HG03280 (cell line): ENCODE measurements around the gene B4GALNT1.
A peak's percentile ranks its signal among the peaks of the same experiment; 100 is the strongest.

Source experiments
- ATAC-seq: cut with Tn5 transposase; IDR thresholded peaks from one replicate; pipeline ENCODE4 v1.9.1; 2021; ENCODE audit warnings: mild to moderate bottlenecking, moderate library complexity; ENCODE audit not compliant: unreplicated experiment

B4GALNT1 gene

DNA sequence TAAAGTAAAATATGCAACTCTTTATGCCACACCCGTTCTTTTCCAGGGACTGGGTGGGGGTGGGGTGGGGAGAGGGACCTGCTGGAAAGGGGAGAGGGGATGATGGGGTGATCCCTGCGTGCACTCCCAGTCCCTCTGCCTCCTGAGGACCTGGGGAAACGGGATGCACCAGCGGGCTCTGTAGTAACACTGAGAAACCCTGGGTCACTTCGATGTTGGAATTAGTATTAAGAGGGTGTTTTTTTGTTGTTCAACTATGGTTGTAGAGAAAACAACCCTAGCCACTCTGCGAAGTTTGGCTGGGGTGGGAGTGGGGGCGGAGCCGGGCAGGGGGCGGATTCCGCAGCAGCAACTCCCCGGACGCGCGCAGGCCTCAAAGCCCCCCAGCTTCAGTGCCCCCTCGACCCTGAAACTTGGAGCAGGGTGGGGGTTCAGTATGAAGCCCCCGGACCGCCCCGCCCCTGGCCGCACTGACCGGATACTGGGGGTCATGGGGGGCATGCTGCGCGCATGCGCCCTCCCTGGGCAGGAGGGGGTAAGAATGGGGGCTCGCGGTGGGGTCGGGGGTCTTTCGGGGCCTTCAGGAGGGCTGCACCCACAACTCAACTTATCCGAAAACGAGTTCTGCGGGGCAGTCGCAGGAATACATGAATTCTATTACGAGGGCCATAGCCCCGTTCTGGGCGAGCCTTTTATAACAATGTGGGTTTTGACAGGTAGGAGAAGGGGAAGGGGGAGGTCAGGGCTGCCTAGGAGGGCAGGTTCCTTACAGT, 23.0 kb downstream of the B4GALNT1 start:
- ATAC-seq = no peak

DNA sequence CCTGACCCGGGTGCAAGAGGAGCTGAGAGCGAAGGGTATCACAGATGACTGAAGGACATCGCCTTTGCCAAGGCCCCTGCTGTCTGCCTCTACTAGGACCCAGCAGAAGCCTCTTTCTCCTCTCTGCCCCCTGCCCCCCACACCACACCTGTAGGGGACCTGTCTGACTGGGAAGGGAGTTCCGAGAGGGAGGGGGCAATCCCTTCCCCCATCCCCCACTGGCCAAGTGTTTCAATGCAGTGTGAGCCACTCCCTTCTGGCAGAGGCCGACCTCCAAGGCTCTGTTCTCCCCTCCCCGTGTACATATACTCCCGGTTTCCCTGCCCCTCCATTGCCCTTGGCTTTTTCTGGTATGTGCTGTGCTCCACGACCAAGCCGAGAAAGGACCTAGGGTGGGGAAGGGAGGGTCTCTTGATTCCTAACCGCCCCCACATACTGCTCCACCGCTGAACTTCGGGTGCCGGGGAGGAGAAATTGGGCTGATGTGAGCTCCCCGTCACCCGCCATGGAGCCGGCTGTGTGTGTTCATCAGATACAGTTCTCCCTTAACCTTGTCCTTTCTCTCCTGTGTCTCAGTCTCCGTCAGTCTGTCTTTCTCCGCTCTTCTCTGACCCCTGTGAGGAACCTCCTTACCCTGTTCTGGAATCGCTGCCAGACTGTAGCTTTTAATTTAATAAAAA, 23.8 kb downstream of the B4GALNT1 start:
- ATAC-seq = no peak

DNA sequence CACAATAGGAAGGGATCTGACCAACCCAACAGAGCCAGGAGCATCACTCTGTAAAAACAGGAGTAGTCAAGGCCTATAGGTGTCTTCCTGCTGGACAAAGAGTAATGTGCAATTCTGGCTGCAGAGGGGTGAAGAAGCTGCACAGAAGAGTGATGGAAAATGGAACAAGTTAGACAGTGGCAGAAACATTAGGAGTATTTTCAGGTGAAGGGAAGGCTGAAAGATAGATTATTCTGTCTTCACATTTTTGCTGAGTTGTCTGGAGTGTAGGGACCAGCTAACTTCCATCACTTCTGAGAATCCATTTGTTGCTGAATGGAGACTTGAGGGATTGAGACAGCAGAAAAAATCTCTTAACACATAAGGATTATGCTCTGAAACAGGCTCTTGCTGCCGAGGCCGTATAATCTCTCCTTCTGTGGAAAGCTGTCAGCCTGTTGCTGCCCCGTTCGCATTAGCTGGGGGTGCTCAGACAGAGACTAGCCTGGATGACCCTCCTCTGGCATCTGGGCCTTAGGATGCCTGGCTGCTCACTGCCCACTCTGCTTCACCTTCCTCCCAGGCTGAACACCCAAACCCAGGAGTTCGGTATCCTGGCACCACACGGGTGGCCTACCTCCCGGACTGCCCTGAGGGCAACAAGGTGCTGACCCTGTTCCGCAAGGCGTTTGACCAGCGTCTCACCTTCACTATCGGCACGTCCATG, 24.9 kb downstream of the B4GALNT1 start:
- ATAC-seq = no peak

DNA sequence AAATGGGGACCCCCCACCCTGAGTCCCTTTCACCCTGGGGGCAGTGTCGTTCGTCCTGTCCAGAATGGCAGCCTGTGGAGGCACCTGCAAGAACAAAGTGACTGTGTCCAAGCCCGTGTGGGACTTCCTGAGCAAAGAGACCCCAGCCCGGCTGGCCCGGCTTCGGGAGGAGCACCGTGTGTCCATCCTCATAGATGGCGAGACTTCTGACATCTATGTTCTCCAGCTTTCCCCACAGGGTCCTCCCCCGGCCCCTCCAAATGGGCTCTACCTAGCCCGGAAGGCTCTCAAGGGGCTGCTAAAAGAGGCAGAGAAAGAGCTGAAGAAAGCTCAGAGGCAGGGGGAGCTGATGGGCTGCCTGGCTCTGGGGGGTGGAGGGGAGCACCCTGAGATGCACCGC, 26.2 kb downstream of the B4GALNT1 start:
- no peak for ATAC-seq

DNA sequence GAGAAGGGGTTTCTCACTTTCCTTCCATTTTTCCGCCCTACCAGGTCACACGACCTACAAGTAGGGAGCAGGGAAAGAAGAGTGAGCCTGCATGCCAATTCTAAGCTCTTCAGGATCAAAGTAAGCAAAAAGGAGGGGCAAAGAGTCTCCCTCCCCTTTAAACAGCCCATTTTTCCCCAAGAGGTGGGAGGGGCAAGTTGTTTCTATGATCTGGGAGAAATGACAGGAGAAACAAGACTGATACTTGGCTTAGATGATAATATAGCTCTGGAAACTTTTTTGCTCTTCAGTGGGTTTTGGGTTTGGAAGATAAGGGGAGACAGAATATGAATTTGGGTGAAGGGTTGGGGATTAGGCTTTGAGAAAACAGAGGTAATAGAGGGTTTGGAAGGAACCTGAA, 26.6 kb downstream of the B4GALNT1 start:
- no peak for ATAC-seq

DNA sequence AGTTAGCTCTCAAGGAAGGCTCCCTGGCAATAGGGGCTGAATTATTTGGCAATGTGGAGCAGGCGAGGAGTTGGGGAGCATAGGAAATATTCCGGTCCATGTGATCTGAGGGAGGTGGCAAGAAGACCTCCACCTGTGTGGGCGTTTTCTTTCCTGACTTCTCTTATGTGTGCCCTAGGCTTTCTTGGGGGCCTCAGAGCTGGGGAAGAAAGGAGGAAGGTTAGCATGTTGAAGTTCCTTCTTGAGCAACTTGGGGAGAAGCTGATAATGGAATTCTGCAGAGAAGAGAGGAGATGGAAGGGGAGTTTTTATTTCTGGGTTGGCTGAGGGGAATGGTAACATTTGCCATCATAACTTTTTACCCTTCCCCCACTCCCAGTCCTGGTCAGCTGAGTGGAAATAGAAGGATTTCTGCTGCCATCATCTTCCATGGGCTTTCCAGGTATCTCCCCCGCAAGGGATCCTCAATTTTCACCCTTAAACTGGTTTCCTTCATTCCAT, 27.1 kb downstream of the B4GALNT1 start:
- no peak for ATAC-seq

DNA sequence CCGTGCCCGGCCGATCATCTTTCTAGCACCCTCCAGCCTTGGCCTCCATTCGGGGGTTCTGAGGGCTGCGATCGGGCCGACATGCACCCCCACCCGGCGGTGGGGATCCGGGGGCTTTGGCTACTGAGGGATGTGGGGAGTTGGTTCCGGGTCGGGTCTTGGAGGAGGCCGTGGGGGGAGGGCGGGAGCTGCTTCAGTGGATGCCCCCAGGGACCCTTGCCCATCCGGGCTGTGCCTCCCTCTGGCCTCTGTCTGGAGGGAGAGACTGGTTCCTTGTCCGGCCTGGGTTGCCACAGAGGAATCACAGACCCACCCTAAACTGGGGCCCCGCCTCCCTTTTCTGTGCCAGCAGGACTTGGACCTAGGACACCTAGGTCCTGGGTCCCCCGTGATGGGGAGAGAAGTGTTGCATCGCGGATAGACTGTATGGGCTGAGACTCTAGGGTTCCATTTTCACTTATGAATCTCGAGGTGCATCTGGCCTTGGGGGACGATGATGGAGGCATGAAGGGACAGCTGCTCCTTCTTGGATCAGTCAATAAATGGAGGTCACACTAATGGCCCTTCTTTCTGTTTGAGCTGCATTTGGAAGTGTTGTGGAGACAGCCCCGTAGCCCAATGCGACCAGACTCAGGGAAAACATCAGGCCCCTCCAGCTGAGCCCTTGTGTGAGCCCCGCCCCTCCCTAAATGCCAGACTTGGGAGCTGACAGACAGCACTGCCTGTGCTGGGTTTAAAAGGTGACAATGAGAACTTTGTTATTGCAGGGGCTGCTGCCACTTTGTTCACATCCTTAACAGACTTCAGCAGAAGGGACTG, 27.8 kb downstream of the B4GALNT1 start:
- peak; percentile 26 for ATAC-seq

DNA sequence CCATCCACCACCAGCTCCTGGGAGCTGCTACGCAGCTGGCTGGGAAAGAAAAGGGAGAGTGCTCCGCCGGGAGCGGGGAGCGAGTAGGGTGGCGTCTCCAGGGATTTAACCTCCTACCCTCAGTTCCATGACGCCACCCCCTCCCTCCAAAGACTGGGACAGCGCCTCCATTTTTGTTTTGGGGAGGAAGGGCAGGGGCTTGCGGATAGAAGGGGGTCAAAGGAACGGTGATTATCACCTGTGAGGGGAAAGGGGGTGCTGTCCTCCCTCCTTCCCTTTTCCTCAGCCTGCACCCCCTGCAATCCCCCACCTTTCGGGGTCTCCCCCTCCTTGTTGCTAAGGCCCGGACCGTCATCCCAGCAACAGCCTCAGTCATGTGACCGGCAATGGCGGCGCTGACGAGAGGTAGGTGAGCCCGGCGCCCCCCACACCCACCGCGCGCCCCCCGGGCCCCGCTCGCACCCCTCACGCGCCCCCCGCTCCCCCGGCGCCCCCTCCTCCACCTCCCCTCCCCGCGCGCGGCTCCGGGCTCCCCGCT, 28.5 kb downstream of the B4GALNT1 start, which contains the start of gene DTX3:
TSS of gene DTX3 (plus strand) at position 371 of the 538 bp plus-strand sequence. CDS start 1,694 bp downstream, outside the sequence.
- ATAC-seq = peak; percentile 64

DNA sequence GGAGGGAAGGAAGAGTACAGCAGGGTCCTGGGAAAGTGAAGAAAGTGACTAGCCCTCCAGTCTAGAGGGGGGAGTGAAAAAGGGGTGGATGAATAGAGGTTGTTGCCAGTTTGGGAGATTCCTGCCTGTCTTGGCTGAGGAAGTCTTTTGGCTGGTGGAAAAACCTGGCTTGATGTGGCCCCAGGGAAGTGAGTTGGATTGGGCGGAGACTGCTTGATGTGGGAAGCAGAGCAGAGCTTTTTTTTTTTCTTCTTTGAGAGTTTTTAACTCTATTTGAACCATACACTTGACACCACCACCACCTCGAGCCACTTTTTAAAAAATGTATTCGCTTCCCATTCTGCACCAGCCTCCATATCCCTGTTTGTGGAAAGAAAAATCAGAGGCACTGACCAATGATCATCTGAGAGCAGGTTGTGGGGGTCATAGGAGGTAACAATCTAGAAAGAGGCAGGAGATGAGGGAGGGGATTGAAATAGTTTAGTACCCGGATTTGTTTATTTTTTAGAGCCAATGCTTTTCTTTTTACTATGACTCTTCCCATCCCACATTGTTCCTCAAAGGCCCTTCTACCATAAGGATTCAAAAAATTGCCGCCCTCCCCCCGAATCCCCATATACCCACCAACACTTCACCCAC, 29.1 kb downstream of the B4GALNT1 start:
- no peak for ATAC-seq

DNA sequence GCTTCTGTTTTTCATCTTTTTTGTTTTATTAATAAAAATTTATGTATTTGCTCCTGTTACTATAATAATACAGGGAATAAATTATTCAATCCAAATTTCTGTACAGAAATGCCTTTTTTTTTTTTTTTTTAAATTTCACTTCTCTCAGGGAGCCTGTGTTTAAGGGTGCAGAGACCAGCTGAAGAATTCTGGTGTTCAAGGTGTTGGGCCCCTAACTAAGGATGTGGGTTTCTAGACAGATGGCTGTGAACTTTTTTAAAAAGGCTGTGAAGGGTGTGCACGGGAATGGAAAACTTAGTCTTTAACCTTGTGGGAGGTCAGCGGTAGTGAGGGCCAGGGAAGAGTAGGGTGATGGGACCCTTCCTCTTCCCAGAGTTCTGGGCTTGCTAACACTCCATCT, 29.7 kb downstream of the B4GALNT1 start:
- no peak for ATAC-seq

DNA sequence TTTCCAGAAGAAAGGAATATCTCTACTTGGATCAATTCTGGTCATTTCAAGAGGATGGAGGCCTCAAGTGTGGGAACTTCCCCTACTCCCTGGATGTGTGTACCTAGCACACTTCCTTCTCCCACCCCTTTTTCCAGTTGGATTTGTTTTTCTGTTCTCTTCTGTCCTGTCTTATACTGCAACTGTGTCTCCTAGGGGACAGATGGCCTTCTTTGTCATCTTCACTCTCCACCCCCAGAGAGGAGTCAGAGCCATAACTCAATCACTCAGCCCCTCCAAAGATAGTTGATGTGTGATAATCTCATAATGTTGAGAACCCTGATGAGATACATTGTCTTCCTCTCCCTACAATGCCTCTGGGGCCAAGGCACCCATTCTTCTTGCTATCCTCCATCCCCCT, 30.5 kb downstream of the B4GALNT1 start:
- no peak for ATAC-seq

DNA sequence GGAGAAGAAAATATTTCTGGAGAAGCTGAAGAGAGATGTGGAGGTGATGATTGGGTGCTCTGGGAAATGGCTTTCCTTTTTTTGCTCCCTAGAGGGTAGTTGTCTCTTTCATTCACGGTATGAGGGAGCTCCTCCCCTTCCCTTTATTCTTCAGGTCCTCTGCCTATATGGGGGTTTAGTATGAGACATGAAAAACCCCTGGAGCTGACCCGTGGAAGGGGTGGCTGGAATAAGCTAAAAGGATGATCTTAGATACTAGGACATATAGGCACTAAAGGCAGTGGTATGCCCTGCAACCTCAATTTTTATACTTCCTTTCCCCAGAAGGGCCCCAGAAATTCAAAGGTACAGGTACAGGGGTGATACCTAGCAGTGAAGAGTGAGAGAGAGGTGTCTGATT, 32.6 kb downstream of the B4GALNT1 start:
- no peak for ATAC-seq

DNA sequence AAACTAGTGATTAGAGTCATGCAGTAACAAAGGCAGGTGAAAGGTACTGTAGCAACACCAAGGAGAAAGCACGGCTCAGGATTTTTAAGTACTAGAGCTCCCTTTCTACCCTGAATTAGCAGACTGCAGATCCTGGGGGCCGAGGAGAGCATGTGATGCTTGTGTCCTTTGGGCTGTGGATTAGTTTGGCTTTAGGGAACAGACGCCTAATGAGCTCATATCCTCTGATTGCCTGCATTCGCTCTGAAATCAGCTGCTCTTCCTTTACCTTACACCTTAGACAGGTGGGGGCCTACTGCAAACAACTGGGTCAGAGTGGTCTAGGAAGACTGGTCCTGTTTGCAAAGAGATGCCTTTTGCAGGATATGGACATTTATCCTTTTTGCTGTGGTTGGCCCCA, 39.8 kb downstream of the B4GALNT1 start:
- ATAC-seq = no peak

DNA sequence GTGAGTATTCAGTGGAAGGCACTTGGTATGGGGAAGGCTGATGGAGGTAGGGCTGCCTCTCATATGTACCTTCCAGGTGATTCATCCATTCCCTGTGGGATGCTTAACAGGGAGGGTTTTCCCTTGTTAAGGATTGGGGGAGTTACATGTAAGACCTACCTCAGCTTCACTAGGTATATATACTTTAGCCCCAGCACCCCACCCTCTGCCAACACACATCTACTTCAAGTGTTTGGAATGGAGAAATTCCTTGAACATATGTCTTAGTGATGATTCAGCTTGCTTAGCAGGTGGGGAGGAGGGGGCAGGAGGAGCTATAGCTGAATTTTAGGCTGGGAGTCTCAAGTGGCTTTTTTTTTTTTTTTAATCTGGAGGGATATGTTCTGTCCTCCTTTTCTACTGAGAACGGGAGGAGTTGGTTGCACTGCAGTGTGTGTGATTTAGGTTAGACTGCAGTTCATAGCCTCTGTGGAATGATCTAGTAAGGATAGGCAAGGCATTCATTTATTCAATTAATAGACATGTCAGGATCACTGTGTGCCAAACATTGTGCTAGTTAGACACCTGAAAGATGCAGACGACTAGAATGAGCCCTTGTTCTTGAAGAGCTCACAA, 40.3 kb downstream of the B4GALNT1 start:
- no peak for ATAC-seq

DNA sequence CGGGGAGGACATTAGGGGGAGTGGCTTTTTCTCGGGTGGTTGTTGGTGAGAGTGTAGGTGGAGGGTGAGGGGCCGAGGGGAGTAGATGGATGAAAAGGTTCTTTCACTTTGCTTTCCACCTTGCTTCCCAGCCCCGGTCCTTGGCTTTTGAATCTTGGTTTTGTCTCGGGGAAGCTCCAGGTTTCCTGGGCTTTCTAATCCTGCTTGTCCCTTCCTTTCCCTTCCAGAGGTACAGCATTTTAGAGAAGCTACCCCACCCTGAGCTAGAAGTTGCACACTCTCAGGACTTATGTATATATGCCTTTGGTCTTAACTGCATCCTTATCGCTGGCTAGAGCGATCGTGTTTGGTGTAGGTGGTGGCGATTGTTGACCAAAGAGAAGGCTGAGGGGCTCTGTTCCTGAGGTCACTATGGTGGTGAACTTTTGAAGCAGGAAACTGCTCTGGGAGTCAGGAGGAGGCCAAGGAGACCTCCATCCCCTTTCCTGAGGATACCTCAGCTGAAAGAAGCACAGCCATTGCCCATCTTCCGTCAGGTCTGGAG, 41.1 kb downstream of the B4GALNT1 start:
- no peak for ATAC-seq

DNA sequence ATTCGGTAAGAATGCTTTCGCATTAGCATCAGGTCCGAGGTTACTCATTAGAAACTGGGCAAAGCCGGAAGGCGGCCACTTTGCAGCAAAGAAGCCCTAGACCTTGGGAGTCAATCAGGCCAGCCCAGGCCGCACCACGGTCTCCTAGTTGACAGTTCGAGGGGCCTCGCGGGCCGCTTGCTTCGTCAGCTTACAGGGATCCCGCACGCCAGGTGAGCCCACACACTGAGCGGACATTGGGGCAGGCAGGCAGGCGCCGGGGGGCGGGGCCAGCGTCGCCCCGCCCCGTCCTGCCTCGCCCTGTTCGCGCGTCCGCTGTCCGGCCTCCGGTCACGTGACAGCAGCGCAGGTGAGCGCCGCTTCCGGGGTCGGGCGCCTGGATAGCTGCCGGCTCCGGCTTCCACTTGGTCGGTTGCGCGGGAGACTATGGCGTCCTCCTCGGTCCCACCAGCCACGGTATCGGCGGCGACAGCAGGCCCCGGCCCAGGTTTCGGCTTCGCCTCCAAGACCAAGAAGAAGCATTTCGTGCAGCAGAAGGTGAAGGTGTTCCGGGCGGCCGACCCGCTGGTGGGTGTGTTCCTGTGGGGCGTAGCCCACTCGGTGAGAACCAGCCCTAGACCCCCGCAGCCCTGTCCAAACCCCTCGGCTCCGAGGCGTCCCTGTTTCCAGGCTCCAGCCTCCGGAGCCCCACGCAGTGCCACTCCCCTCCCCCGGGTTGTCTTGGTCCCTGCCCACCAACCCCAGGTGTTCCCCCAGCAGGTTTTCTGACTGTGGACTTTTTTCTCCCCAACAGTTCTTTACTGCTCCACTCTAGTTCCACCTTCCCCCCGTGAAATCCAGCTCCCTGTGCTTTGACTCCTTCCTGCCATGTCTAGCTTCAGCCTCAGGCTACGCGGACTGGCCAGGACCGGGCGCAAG, 41.9 kb downstream of the B4GALNT1 start, which contains the start of gene PIP4K2C:
TSS of gene PIP4K2C (plus strand) at position 329 of the 918 bp plus-strand sequence. CDS start at position 427, 98 bp downstream.
- peak; percentile 93 for ATAC-seq

DNA sequence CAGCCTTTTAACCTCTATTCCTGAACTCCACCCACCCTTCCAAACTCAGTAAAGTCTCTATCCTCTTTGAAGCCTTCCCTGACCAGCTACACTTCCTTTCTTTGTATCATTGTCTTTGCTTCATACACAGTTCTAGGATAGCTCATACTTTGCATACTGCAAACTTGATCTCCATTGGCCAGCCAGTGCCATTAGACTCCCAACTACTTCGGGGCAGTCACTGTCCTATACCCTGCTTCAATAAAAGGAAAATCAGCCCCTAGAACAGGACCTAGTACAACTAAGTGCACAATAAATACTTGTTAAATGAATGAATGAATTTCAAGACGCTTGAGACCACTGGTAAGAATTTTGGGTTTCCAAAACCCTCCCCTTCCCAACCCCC, 42.5 kb downstream of the B4GALNT1 start:
- peak; percentile 3 for ATAC-seq
